Spleen (tissue), 11 donors: ENCODE results near the gene SLC35F1. TPM values are rescaled to one million over a fixed set of nuclear protein-coding genes. Genes with fewer than 3 reads are reported as not detected.

Experiments used
- DNase-seq: peaks from one replicate; pipeline ENCODE4 v3.0.0-alpha.2; 2020
- H3K27ac ChIP-seq, 8 donors: fragments of 200-600 bp; sonication (generic) in 7 of 8; 1 replicate in 4 of 8; 2 replicates in 4 of 8; pipeline versions ENCODE4 v1.5.0 to v1.8.0; 2016 to 2021; ENCODE audit warnings: inconsistent platforms in 4 of 8, mild to moderate bottlenecking in 4 of 8, moderate library complexity in 1 of 8
- H3K27me3 ChIP-seq, 7 donors: fragments of 200-600 bp; sonication (generic) in 6 of 7; replicated peaks in 1 of 7; 1 replicate in 4 of 7; 2 replicates in 3 of 7; pipeline versions ENCODE4 v1.5.0 to v1.8.0; 2016 to 2021; ENCODE audit warnings: inconsistent platforms in 3 of 7, mild to moderate bottlenecking in 1 of 7
- H3K36me3 ChIP-seq, 6 donors: fragments of 200-600 bp; sonication (generic) in 5 of 6; 1 replicate in 4 of 6; 2 replicates in 2 of 6; pipeline versions ENCODE4 v1.5.0 to v1.8.0; 2016 to 2021; ENCODE audit warnings: inconsistent platforms in 2 of 6
- H3K4me1 ChIP-seq, 6 donors: fragments of 200-600 bp; sonication (generic) in 5 of 6; 1 replicate in 3 of 6; 2 replicates in 3 of 6; pipeline versions ENCODE4 v1.5.0 to v1.8.0; 2016 to 2021; ENCODE audit warnings: inconsistent platforms in 3 of 6
- H3K4me3 ChIP-seq, 8 donors: fragments of 200-600 bp; sonication (generic) in 7 of 8; 1 replicate in 4 of 8; 2 replicates in 4 of 8; pipeline versions ENCODE4 v1.5.0 to v1.8.0; 2016 to 2021; ENCODE audit warnings: inconsistent platforms in 4 of 8, mild to moderate bottlenecking in 4 of 8, moderate library complexity in 2 of 8
- H3K9me3 ChIP-seq, 8 donors: fragments of 200-600 bp; sonication (generic) in 7 of 8; 1 replicate in 4 of 8; 2 replicates in 4 of 8; pipeline versions ENCODE4 v1.5.0 to v1.8.0; 2016 to 2021; ENCODE audit warnings: inconsistent platforms in 4 of 8
- CTCF ChIP-seq, 11 experiments: fragments of 200-600 bp in 7 of 11; fragments of 450-650 bp in 4 of 11; sonication (generic) in 4 of 11; IDR thresholded peaks in 8 of 11; conservative IDR thresholded peaks in 3 of 11; 1 replicate in 7 of 11; 2 replicates in 4 of 11; pipeline versions ENCODE4 v1.4.0 to v1.8.0; 2016 to 2021; ENCODE audit warnings: antibody characterized with exemption in 11 of 11, inconsistent platforms in 4 of 11, mild to moderate bottlenecking in 1 of 11
- POLR2A ChIP-seq, 3 donors: fragments of 450-650 bp; IDR thresholded peaks; one replicate each; pipeline ENCODE4 v1.5.1; 2017; ENCODE audit warnings: antibody characterized with exemption in 3 of 3, mild to moderate bottlenecking in 1 of 3
- POLR2AphosphoS5 ChIP-seq, 3 donors: sonication (generic); formaldehyde crosslinking; IDR thresholded peaks; one replicate each; pipeline ENCODE4 v1.5.1; 2017; ENCODE audit warnings: antibody characterized with exemption in 3 of 3
- WGBS, 5 donors: extraction: QIAGEN DNeasy Blood & Tissue Kit in 3 of 5; methylation state at CpG; one replicate each; pipeline versions ENCODE4 v1.1.5 to v1.1.7; 2013 to 2018; 5-methylcytosine and 5-hydroxymethylcytosine counted together
- intact Hi-C: fragments of 100-400 bp; cut with DNase I; formaldehyde crosslinking; loops from one replicate; pipeline ENCODE4 v1.15.0; 2023; ENCODE audit warnings: low total_unique reads
- polyA plus RNA-seq, 3 donors: library from polyadenylated mRNA; stranded (reverse); fragments of 200-250 nt; gene quantifications; one replicate each; pipeline ENCODE4 v1.2.1, GENCODE V29; 2013
- total RNA-seq, 7 donors: library from RNA; depleted of rRNA in 3 of 7; stranded (reverse); fragments of >200 nt in 3 of 7; fragmentation: NEBNext Ultra II Directional in 4 of 7; extraction: Animal tissue kit (Norgen Biotek cat#: 25700) in 4 of 7; gene quantifications; one replicate each; pipeline versions ENCODE4 v1.1.0 to v1.2.1, GENCODE V29; 2016 to 2021
- donor health status: healthy with polysubstance abuse.
- donor health status: DM: no; HTN: no; CAD: no; lungs with moderate emphysema.
- donor health status: DM: no; HTN: no; CAD: no.
- donor health status: Bipolar disorder and iron deficiency.
- donor health status: healthy.
- donor health status: DM: no; HTN: no; CAD: no.
- donor health status: DM: yes; HTN: yes; CAD: no.

The SLC35F1 gene
- total and polyA plus RNA-seq, 10 donors, result 0.13 to 4.0 (median 1.6) TPM

GRCh38 chr6:117870486-117871242, 36.4 kb upstream of the SLC35F1 start:
- Histone ChIP-seq H3K27ac (no peak overlapping the region), H3K4me3 (no peak overlapping the region), H3K36me3 (no peaks in the 10 kb centered on the region), H3K4me1 (no peaks in the 10 kb centered on the region), H3K9me3 (peaks cover 0 to 12% (median 2%) of the 10 kb centered on the region in 8 donors), H3K27me3 (no peaks in the 10 kb centered on the region)
- no peak for TF ChIP-seq POLR2AphosphoS5 (IDR thresholded peaks at IDR 0.05)
- no peak for DNase-seq
- WGBS, 5 donors, result 77 to 90% (median 87%) methylated on average over 4 of the region's 4 CpGs
- intact Hi-C loops, result no loop called here

- H3K4me1 ChIP-seq, result no peaks in the 10 kb centered on the region
- H3K27me3 ChIP-seq, result no peaks in the 10 kb centered on the region
- H3K4me3 ChIP-seq, result no peak overlapping the region
- no peak for DNase-seq
- 42 to 59% (median 55%) methylated on average over 1 of the region's 1 CpG for WGBS, 5 donors
- H3K9me3 ChIP-seq, result no peaks in the 10 kb centered on the region
- no peaks in the 10 kb centered on the region for H3K36me3 ChIP-seq
- no peak overlapping the region for H3K27ac ChIP-seq
- intact Hi-C loops, result no loop called here
- TF ChIP-seq CTCF (IDR thresholded peaks at IDR 0.05 in 8 of 11, conservative IDR thresholded peaks at IDR 0.05 in 3 of 11) (no peak), POLR2A (IDR thresholded peaks at IDR 0.05) (no peak)
Measured at GRCh38 chr6:117880824-117881223, 26.2 kb upstream of the SLC35F1 start.

GRCh38 chr6:117890172-117890571, 16.9 kb upstream of the SLC35F1 start:
- intact Hi-C loops, result no loop called here

GRCh38 chr6:117906507-117906957, 532 bp upstream of the SLC35F1 start:
- TF ChIP-seq CTCF (IDR thresholded peaks at IDR 0.05 in 8 of 11, conservative IDR thresholded peaks at IDR 0.05 in 3 of 11) (no peak), POLR2AphosphoS5 (IDR thresholded peaks at IDR 0.05) (no peak), POLR2A (IDR thresholded peaks at IDR 0.05) (no peak)
- no peaks in the 10 kb centered on the region for H3K9me3 ChIP-seq
- H3K36me3 ChIP-seq, result no peaks in the 10 kb centered on the region
- H3K4me1 ChIP-seq, result peaks cover 0 to 24% (median 18%) of the 10 kb centered on the region in 6 donors
- no peak overlapping the region for H3K27ac ChIP-seq
- DNase-seq, result no peak
- WGBS, 5 donors, result 9 to 17% (median 11%) methylated on average over 12 to 14 of the region's 14 CpGs
- peak overlapping the region in 7 of 8 donors; percentile 52 to 76 (median 58) for H3K4me3 ChIP-seq
- intact Hi-C loops, result no loop called here
- H3K27me3 ChIP-seq, result peaks cover 0 to 78% (median 36%) of the 10 kb centered on the region in 7 donors

More at GRCh38 chr6:117890172-117890571, 16.9 kb upstream of the SLC35F1 start:
- Histone ChIP-seq H3K4me3 (no peak overlapping the region), H3K27ac (no peak overlapping the region), H3K36me3 (no peaks in the 10 kb centered on the region), H3K4me1 (no peaks in the 10 kb centered on the region), H3K27me3 (peaks cover 0 to 7% (median 0%) of the 10 kb centered on the region in 7 donors), H3K9me3 (no peaks in the 10 kb centered on the region)
- no peak for TF ChIP-seq POLR2A (IDR thresholded peaks at IDR 0.05)
- no peak for TF ChIP-seq CTCF (IDR thresholded peaks at IDR 0.05 in 8 of 11, conservative IDR thresholded peaks at IDR 0.05 in 3 of 11)
- no peak for TF ChIP-seq POLR2AphosphoS5 (IDR thresholded peaks at IDR 0.05)
- no peak for DNase-seq
